IMR-90 (cell line): Measurements from ENCODE around the gene SSU72.

ENCODE experiments used
- BHLHE40 ChIP-seq: fragments of 150-350 bp; IDR thresholded peaks from 2 replicates; pipeline ENCODE4 v1.6.1; 2016; ENCODE audit warnings: mild to moderate bottlenecking, low read depth, low read length
- CEBPB ChIP-seq: IDR thresholded peaks from 2 replicates; pipeline ENCODE4 v1.6.1; 2012; ENCODE audit warnings: low read depth, low read length, improper control_type of control experiment
- CTCF ChIP-seq: conservative IDR thresholded peaks from 2 replicates; pipeline ENCODE4 v1.5.1; 2012; ENCODE audit warnings: mild to moderate bottlenecking, low read depth, low read length, improper control_type of control experiment
- FOS ChIP-seq: fragments of 150-350 bp; IDR thresholded peaks from 2 replicates; pipeline ENCODE4 v1.6.1; 2016; ENCODE audit warnings: low read depth, low read length
- MXI1 ChIP-seq: IDR thresholded peaks from 2 replicates; pipeline ENCODE4 v1.6.1; 2012; ENCODE audit warnings: low read depth, mild to moderate bottlenecking, low read length, moderate library complexity, borderline replicate concordance
- POLR2A ChIP-seq: IDR thresholded peaks from 2 replicates; pipeline ENCODE4 v1.6.1; 2012; ENCODE audit warnings: mild to moderate bottlenecking, low read depth, low read length
- RAD21 ChIP-seq: IDR thresholded peaks from 2 replicates; pipeline ENCODE4 v1.6.1; 2012; ENCODE audit warnings: low read length, improper control_type of control experiment
- SMC3 ChIP-seq: fragments of 150-350 bp; IDR thresholded peaks from 2 replicates; pipeline ENCODE4 v1.6.1; 2016; ENCODE audit warnings: low read depth, mild to moderate bottlenecking, antibody characterized with exemption, low read length, moderate library complexity
- USF2 ChIP-seq: fragments of 150-350 bp; IDR thresholded peaks from 2 replicates; pipeline ENCODE4 v1.6.1; 2017; ENCODE audit warnings: mild to moderate bottlenecking, antibody characterized with exemption, low read length, low read depth

- TF ChIP-seq CTCF (peak; percentile 36), POLR2A (no peak), RAD21 (no peak), BHLHE40 (no peak), CEBPB (no peak), USF2 (no peak), FOS (no peak), SMC3 (no peak), MXI1 (no peak)
These were observed 22.7 kb upstream of the SSU72 start for GRCh38 chr1:1597275-1597930.
